ENCODE results near the gene PADI3.
"Not testable (repeated sequence)": the region's sequence is repeated elsewhere in the genome, so short reads cannot be mapped to it uniquely, and the experiment has no call there.

PADI3 gene

GRCh38 chr1:17305576-17306095 is 56.7 kb downstream of the PADI3 start:
- DNase-seq, result no peak

- no peak for DNase-seq
Observed at GRCh38 chr1:17306407-17306806, 57.5 kb downstream of the PADI3 start.

- no peak for DNase-seq
Observed at GRCh38 chr1:17306921-17307320, 58.0 kb downstream of the PADI3 start.

- no peak for DNase-seq
Observed at GRCh38 chr1:17307329-17307728, 58.4 kb downstream of the PADI3 start.

- DNase-seq, result no peak
Observed at GRCh38 chr1:17307946-17308345, 59.0 kb downstream of the PADI3 start, which contains the start of gene PADI4. PADI4 (plus strand) TSS chr1:17308197; CDS start chr1:17308223, 26 bp downstream.

GRCh38 chr1:17308593-17308992 is 59.7 kb downstream of the PADI3 start:
- no peak for DNase-seq

GRCh38 chr1:17309426-17310067 is 60.6 kb downstream of the PADI3 start:
- no peak for DNase-seq

GRCh38 chr1:17310068-17310640 is 61.3 kb downstream of the PADI3 start:
- no peak for DNase-seq

GRCh38 chr1:17313530-17314309 is 64.8 kb downstream of the PADI3 start:
- DNase-seq, result no peak

GRCh38 chr1:17314491-17314971 is 65.6 kb downstream of the PADI3 start:
- DNase-seq, result no peak

- no peak for DNase-seq
Observed at GRCh38 chr1:17315542-17316130, 66.7 kb downstream of the PADI3 start.

GRCh38 chr1:17316704-17317103 is 67.8 kb downstream of the PADI3 start:
- no peak for DNase-seq

GRCh38 chr1:17318262-17318661 is 69.4 kb downstream of the PADI3 start:
- DNase-seq, result no peak

- no peak for DNase-seq
Observed at GRCh38 chr1:17319561-17320350, 70.9 kb downstream of the PADI3 start.

- not testable (repeated sequence) for DNase-seq
Observed at GRCh38 chr1:17321857-17322390, 73.0 kb downstream of the PADI3 start.

- no peak for DNase-seq
Observed at GRCh38 chr1:17328855-17329254, 80.0 kb downstream of the PADI3 start.

GRCh38 chr1:17329610-17330009 is 80.7 kb downstream of the PADI3 start:
- no peak for DNase-seq

GRCh38 chr1:17330856-17331255 is 82.0 kb downstream of the PADI3 start:
- no peak for DNase-seq

- DNase-seq, result no peak
Observed at GRCh38 chr1:17333081-17333480, 84.2 kb downstream of the PADI3 start.
